GM12878 (cell line): ENCODE data around the gene TTC16. TPM values are rescaled to one million over a fixed set of nuclear protein-coding genes. Genes with fewer than 3 reads are reported as not detected.

Experiments used
- ATAC-seq: fragments of 200-7000 bp; cut with Tn5 transposase; 3 replicates; pipeline ENCODE4 v1.9.1; 2020; ENCODE audit warnings: mild to moderate bottlenecking, moderate library complexity
- BruUV-seq: library from RNA; stranded (reverse); fragments of 400-500 nt; replicated peaks from 2 replicates; lab custom pipeline; 2021; lab: Mats Ljungman, UMichigan
- CTCF ChIA-PET: fragments of 300-600 bp; sonication (Branson Sonifier 250); formaldehyde crosslinking; extraction: SDS; loops from one replicate; lab custom pipeline; 2021; ENCODE audit warnings: inconsistent platforms; lab: Yijun Ruan, JAX
- POLR2A ChIA-PET: fragments of 350-600 bp; formaldehyde crosslinking; extraction: SDS; loops from one replicate; lab custom pipeline; 2021; ENCODE audit warnings: inconsistent platforms; lab: Charles Lee
- RAD21 ChIA-PET: fragments of 300-600 bp; sonication (Branson Sonifier 250); formaldehyde crosslinking; loops from one replicate; lab custom pipeline; 2023; ENCODE audit warnings: antibody characterized with exemption; ENCODE audit not compliant: unreplicated experiment; lab: Charles Lee
- SMC1A ChIA-PET: fragments of 300-600 bp; sonication (Branson Sonifier 250); formaldehyde crosslinking; loops from one replicate; lab custom pipeline; 2023; ENCODE audit not compliant: unreplicated experiment, uncharacterized antibody; lab: Charles Lee
- DNase-seq: peaks from one replicate; pipeline ENCODE4 v3.0.0-alpha.2; 2011; ENCODE audit warnings: low read depth, low spot score
- FAIRE-seq: peaks from 3 replicates; lab custom pipeline; 2011; peaks lifted over from hg19 to GRCh38; lab: Jason Lieb, UNC
- H2AFZ ChIP-seq: 2 replicates; pipeline ENCODE4 v1.6.0; 2011; ENCODE audit warnings: low read depth, low read length, control low read depth; ENCODE audit not compliant: control insufficient read depth
- H3K27ac ChIP-seq: 2 replicates; pipeline ENCODE4 v1.5.1; 2011; ENCODE audit warnings: control low read depth; ENCODE audit not compliant: control insufficient read depth, insufficient read depth
- H3K27me3 ChIP-seq, 2 experiments: replicated peaks in 1 of 2; 2 replicates each; pipeline versions ENCODE4 v1.6.0 to v1.6.1; 2011; ENCODE audit warnings: low read length in 1 of 2; ENCODE audit not compliant: control insufficient read depth in 2 of 2, insufficient read depth in 2 of 2
- H3K36me3 ChIP-seq, 2 experiments: 2 replicates each; pipeline ENCODE4 v1.5.1; 2011; ENCODE audit warnings: low read length in 1 of 2; ENCODE audit not compliant: control insufficient read depth in 2 of 2, insufficient read depth in 2 of 2
- H3K4me1 ChIP-seq: 2 replicates; pipeline ENCODE4 v1.6.1; 2011; ENCODE audit warnings: mild to moderate bottlenecking, low read length, moderate library complexity, mixed read lengths; ENCODE audit not compliant: control insufficient read depth, insufficient read depth
- H3K4me2 ChIP-seq: 2 replicates; pipeline ENCODE4 v1.6.0; 2011; ENCODE audit warnings: control low read depth; ENCODE audit not compliant: control insufficient read depth, insufficient read depth
- H3K4me3 ChIP-seq: fragments of 200-600 bp; sonication (generic); 2 replicates; pipeline ENCODE4 v1.5.1; 2016
- H3K79me2 ChIP-seq: 2 replicates; pipeline ENCODE4 v1.6.0; 2011; ENCODE audit warnings: low read length; ENCODE audit not compliant: control insufficient read depth, insufficient read depth
- H3K9ac ChIP-seq: 2 replicates; pipeline ENCODE4 v1.8.0; 2011; ENCODE audit warnings: low read length, control low read depth, mixed read lengths; ENCODE audit not compliant: control insufficient read depth, insufficient read depth
- H3K9me3 ChIP-seq: replicated peaks from 3 replicates; pipeline ENCODE4 v1.5.1; 2011; ENCODE audit warnings: mild to moderate bottlenecking, low read length; ENCODE audit not compliant: control insufficient read depth, insufficient read depth
- H4K20me1 ChIP-seq: 2 replicates; pipeline ENCODE4 v1.6.0; 2011; ENCODE audit not compliant: control insufficient read depth, insufficient read depth
- BHLHE40 ChIP-seq, 2 experiments: fragments of 450-650 bp in 1 of 2; IDR thresholded peaks; 2 replicates each; pipeline ENCODE4 v1.6.1; 2011 to 2017; ENCODE audit warnings: low read depth in 2 of 2, borderline replicate concordance in 1 of 2, improper control_type of control experiment in 1 of 2, low read length in 1 of 2, mild to moderate bottlenecking in 1 of 2
- CHD2 ChIP-seq: IDR thresholded peaks from 2 replicates; pipeline ENCODE4 v1.6.1; 2011; ENCODE audit warnings: low read depth, low read length, improper control_type of control experiment, borderline replicate concordance
- E2F4 ChIP-seq: IDR thresholded peaks from 2 replicates; pipeline ENCODE4 v1.6.1; 2012; ENCODE audit warnings: low read depth, low read length, improper control_type of control experiment
- FOXM1 ChIP-seq: IDR thresholded peaks from 2 replicates; pipeline ENCODE4 v1.6.1; 2012; ENCODE audit warnings: low read depth, mild to moderate bottlenecking, inconsistent platforms, low read length, moderate library complexity
- IKZF2 ChIP-seq, 2 experiments: fragments of 450-650 bp; IDR thresholded peaks; 2 replicates each; pipeline ENCODE4 v1.6.1; 2017; ENCODE audit warnings: mild to moderate bottlenecking in 2 of 2, moderate library complexity in 2 of 2
- MYB ChIP-seq: fragments of 150-350 bp; IDR thresholded peaks from 2 replicates; pipeline ENCODE4 v1.6.1; 2014; ENCODE audit warnings: mild to moderate bottlenecking, low read depth, low read length, borderline replicate concordance
- NFYA ChIP-seq: IDR thresholded peaks from 2 replicates; pipeline ENCODE4 v1.6.1; 2011; ENCODE audit warnings: low read depth, mild to moderate bottlenecking, low read length, improper control_type of control experiment, borderline replicate concordance
- NFYB ChIP-seq: IDR thresholded peaks from 2 replicates; pipeline ENCODE4 v1.6.1; 2011; ENCODE audit warnings: low read depth, mild to moderate bottlenecking, low read length, improper control_type of control experiment, moderate library complexity; ENCODE audit not compliant: insufficient read depth
- SRF ChIP-seq, 2 experiments: IDR thresholded peaks; 2 replicates each; pipeline ENCODE4 v1.6.1; 2011; ENCODE audit warnings: low read depth in 2 of 2, low read length in 2 of 2, mild to moderate bottlenecking in 1 of 2, moderate library complexity in 1 of 2
- WGBS: methylation state at CpG from one replicate; pipeline ENCODE4 v1.1.6; 2016; ENCODE audit warnings: low lambda C conversion rate; ENCODE audit not compliant: insufficient replicate concordance, insufficient coverage; ENCODE audit errors: missing lambda C conversion rate; 5-methylcytosine and 5-hydroxymethylcytosine counted together
- in situ Hi-C: fragments of 300-500 bp; cut with MboI; formaldehyde crosslinking; loops from 9 replicates; pipeline ENCODE4 v1.14.3; 2018; ENCODE audit warnings: mixed read lengths
- intact Hi-C: fragments of 100-400 bp; cut with micrococcal nuclease; formaldehyde crosslinking; loops from one replicate; pipeline ENCODE4 v1.14.2; 2022; ENCODE audit not compliant: unreplicated experiment
- polyA plus RNA-seq, 11 experiments: library from polyadenylated mRNA; depleted of rRNA in 4 of 11; unstranded in 6 of 11; stranded (reverse) in 5 of 11; fragments of >200 nt; fragmentation: Nextera tagmentation in 4 of 11; fragmentation: Illumina TruSeq in 1 of 11; extraction: Ambion mirVana in 4 of 11; extraction: Trizol in 1 of 11; gene quantifications; 1 replicate in 1 of 11; 2 replicates in 10 of 11; pipeline versions ENCODE4 v1.2.1 to v1.2.3, GENCODE V29; 2011 to 2016; ENCODE audit warnings: inconsistent platforms in 2 of 11, missing spikeins in 2 of 11, low read depth in 1 of 11
- total RNA-seq, 4 experiments: library from RNA; depleted of rRNA in 3 of 4; stranded (reverse); fragments of >200 nt in 3 of 4; fragmentation: Illumina TruSeq in 1 of 4; extraction: Trizol in 1 of 4; gene quantifications; 2 replicates each; pipeline versions ENCODE4 v1.2.1 to v1.2.3, GENCODE V29; 2013 to 2021
- TF ChIP-seq, protein P1 (sequence below): fragments of 450-650 bp; formaldehyde crosslinking; IDR thresholded peaks from 2 replicates; pipeline ENCODE4 v1.4.0; 2022; ENCODE audit warnings: mild to moderate bottlenecking, moderate library complexity
- TF ChIP-seq, protein P2 (sequence below): fragments of 450-650 bp; IDR thresholded peaks from 2 replicates; pipeline ENCODE4 v1.6.1; 2017; ENCODE audit warnings: mild to moderate bottlenecking, low read depth, inconsistent platforms; ENCODE audit not compliant: poor library complexity, severe bottlenecking
- TF ChIP-seq, protein P3 (sequence below): fragments of 450-650 bp; IDR thresholded peaks from 2 replicates; pipeline ENCODE4 v1.6.1; 2017; ENCODE audit warnings: low read depth, mild to moderate bottlenecking, moderate library complexity

TTC16 gene
- total and polyA plus RNA-seq, 10 of the 15 experiments (the other 5 are each of a cell fraction or from before 2014, with no cell fraction given) = 0.03 TPM; not detected in 9

GRCh38 chr9:127694890-127695720 is 20.8 kb upstream of the TTC16 start (continued):
- TF ChIP-seq, protein P1, sequence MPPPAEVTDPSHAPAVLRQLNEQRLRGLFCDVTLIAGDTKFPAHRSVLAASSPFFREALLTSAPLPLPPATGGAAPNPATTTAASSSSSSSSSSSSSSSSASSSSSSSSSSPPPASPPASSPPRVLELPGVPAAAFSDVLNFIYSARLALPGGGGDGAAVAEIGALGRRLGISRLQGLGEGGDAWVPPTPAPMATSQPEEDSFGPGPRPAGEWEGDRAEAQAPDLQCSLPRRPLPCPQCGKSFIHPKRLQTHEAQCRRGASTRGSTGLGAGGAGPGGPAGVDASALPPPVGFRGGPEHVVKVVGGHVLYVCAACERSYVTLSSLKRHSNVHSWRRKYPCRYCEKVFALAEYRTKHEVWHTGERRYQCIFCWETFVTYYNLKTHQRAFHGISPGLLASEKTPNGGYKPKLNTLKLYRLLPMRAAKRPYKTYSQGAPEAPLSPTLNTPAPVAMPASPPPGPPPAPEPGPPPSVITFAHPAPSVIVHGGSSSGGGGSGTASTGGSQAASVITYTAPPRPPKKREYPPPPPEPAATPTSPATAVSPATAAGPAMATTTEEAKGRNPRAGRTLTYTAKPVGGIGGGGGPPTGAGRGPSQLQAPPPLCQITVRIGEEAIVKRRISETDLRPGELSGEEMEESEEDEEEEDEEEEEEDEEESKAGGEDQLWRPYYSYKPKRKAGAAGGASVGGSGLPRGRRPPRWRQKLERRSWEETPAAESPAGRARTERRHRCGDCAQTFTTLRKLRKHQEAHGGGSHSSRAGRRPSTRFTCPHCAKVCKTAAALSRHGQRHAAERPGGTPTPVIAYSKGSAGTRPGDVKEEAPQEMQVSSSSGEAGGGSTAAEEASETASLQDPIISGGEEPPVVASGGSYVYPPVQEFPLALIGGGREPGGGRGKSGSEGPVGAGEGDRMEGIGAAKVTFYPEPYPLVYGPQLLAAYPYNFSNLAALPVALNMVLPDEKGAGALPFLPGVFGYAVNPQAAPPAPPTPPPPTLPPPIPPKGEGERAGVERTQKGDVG = no peak
- no peak for TF ChIP-seq FOXM1

DNA sequence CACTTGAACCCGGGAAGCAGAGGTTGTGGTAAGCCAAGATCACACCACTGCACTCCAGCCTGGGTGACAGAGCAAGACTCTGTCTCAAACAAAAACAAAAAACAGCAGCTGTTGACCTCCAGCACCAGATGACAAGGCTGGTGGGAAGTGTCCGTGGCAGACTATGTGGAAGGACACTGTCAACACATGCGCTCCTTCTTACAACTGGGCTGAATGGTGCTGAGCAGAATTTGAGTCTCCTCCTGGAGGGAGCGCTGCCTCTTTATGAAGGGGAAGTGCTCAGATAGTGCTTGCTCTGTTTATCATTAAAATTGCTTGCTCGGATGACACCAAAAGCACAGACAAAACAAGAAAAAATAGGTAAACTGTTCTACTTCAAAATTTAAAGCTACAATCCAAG is 18.3 kb upstream of the TTC16 start:
- ChIA-PET SMC1A (interaction anchor here (0.6 kb wide), 1 partner anchor 383 kb away, joined by 3 read pairs; no protein-coding TSS in a partner anchor), POLR2A (no interaction called here), CTCF (no interaction called here), RAD21 (no interaction called here)
- in situ Hi-C loops (no loop called here), intact Hi-C loops (no loop called here)
- no peak for FAIRE-seq
- peaks cover 4% of the 10 kb centered on the region; the same call in 1 of the 2 replicates for H3K4me1 ChIP-seq
- no peak for ATAC-seq
- H2AFZ ChIP-seq = no peak overlapping the region
- no peaks in the 10 kb centered on the region for H3K27me3 ChIP-seq
- H3K9ac ChIP-seq = no peak overlapping the region
- H3K9me3 ChIP-seq = no peaks in the 10 kb centered on the region
- WGBS = 74% methylated on average over 5 of the region's 5 CpGs
- no peaks in the 10 kb centered on the region for H4K20me1 ChIP-seq
- H3K36me3 ChIP-seq = no peaks in the 10 kb centered on the region
- no peak overlapping the region for H3K27ac ChIP-seq
- BruUV-seq = no TSS peak
- H3K79me2 ChIP-seq = no peaks in the 10 kb centered on the region
- no peak overlapping the region for H3K4me2 ChIP-seq
- DNase-seq = no peak
- no peak overlapping the region for H3K4me3 ChIP-seq
- TF ChIP-seq NFYA = no peak
- TF ChIP-seq BHLHE40 (IDR thresholded peaks at IDR 0.05; ENCODE audit: borderline replicate concordance in 1 of 2, low read depth in 2 of 2, low read length in 1 of 2) = no peak
- TF ChIP-seq, protein P2, sequence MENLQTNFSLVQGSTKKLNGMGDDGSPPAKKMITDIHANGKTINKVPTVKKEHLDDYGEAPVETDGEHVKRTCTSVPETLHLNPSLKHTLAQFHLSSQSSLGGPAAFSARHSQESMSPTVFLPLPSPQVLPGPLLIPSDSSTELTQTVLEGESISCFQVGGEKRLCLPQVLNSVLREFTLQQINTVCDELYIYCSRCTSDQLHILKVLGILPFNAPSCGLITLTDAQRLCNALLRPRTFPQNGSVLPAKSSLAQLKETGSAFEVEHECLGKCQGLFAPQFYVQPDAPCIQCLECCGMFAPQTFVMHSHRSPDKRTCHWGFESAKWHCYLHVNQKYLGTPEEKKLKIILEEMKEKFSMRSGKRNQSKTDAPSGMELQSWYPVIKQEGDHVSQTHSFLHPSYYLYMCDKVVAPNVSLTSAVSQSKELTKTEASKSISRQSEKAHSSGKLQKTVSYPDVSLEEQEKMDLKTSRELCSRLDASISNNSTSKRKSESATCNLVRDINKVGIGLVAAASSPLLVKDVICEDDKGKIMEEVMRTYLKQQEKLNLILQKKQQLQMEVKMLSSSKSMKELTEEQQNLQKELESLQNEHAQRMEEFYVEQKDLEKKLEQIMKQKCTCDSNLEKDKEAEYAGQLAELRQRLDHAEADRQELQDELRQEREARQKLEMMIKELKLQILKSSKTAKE = no peak
- no peak for TF ChIP-seq E2F4
- no peak for TF ChIP-seq IKZF2 (IDR thresholded peaks at IDR 0.05)
- no peak for TF ChIP-seq MYB
- TF ChIP-seq, protein P3, sequence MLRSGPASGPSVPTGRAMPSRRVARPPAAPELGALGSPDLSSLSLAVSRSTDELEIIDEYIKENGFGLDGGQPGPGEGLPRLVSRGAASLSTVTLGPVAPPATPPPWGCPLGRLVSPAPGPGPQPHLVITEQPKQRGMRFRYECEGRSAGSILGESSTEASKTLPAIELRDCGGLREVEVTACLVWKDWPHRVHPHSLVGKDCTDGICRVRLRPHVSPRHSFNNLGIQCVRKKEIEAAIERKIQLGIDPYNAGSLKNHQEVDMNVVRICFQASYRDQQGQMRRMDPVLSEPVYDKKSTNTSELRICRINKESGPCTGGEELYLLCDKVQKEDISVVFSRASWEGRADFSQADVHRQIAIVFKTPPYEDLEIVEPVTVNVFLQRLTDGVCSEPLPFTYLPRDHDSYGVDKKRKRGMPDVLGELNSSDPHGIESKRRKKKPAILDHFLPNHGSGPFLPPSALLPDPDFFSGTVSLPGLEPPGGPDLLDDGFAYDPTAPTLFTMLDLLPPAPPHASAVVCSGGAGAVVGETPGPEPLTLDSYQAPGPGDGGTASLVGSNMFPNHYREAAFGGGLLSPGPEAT = no peak
- TF ChIP-seq FOXM1 = no peak
- TF ChIP-seq SRF (IDR thresholded peaks at IDR 0.05; ENCODE audit: low read depth in 2 of 2, low read length in 2 of 2) = no peak
- TF ChIP-seq CHD2 = no peak
- TF ChIP-seq NFYB = no peak
